Measurements from ENCODE around the gene IVL.

DNA sequence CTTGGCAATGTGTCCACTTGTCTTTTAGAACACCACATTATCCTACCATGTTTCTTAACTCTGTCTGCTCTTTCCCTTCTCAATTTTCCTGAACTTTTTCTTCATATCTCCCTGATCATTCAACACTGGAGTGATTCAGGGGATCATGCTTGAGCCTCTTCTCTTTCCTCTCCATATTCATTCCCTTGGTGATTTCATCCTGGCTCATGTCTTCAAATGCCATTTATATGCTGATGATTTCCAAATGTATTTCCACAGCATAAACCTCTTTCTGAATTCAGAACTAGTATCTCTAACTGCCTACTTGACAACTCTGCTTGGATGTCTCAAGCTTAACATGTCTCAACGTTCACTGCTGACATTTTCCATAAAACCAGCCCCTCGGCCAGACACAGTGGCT lies 8.5 kb upstream of the IVL start:
- TF ChIP-seq, protein P1, sequence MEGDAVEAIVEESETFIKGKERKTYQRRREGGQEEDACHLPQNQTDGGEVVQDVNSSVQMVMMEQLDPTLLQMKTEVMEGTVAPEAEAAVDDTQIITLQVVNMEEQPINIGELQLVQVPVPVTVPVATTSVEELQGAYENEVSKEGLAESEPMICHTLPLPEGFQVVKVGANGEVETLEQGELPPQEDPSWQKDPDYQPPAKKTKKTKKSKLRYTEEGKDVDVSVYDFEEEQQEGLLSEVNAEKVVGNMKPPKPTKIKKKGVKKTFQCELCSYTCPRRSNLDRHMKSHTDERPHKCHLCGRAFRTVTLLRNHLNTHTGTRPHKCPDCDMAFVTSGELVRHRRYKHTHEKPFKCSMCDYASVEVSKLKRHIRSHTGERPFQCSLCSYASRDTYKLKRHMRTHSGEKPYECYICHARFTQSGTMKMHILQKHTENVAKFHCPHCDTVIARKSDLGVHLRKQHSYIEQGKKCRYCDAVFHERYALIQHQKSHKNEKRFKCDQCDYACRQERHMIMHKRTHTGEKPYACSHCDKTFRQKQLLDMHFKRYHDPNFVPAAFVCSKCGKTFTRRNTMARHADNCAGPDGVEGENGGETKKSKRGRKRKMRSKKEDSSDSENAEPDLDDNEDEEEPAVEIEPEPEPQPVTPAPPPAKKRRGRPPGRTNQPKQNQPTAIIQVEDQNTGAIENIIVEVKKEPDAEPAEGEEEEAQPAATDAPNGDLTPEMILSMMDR (IDR thresholded peaks at IDR 0.05; ENCODE audit: low read length): no peak
- TF ChIP-seq EZH2phosphoT487 (IDR thresholded peaks at IDR 0.05; ENCODE audit: low read length): no peak
